H1 (cell line): ENCODE data around the gene GDF15. TPM values are rescaled to one million over a fixed set of nuclear protein-coding genes. Genes with fewer than 3 reads are reported as not detected.
A peak's percentile ranks its signal among the peaks of the same experiment; 100 is the strongest.

Experiments
- BRCA1 ChIP-seq: IDR thresholded peaks from 2 replicates; pipeline ENCODE4 v1.6.1; 2012; ENCODE audit warnings: low read depth, low read length, improper control_type of control experiment
- CHD1 ChIP-seq: IDR thresholded peaks from 2 replicates; pipeline ENCODE4 v1.6.1; 2012; ENCODE audit warnings: low read depth, low read length, improper control_type of control experiment
- CTBP2 ChIP-seq: IDR thresholded peaks from 2 replicates; pipeline ENCODE4 v1.7.0; 2011; ENCODE audit warnings: borderline replicate concordance, mild to moderate bottlenecking, moderate library complexity, mixed read lengths, low read length; ENCODE audit not compliant: insufficient read depth, insufficient read length
- FOSL1 ChIP-seq: IDR thresholded peaks from 2 replicates; pipeline ENCODE4 v1.6.1; 2011; ENCODE audit warnings: mild to moderate bottlenecking, low read depth, low read length, moderate library complexity; ENCODE audit not compliant: insufficient read depth
- NRF1 ChIP-seq: IDR thresholded peaks from 2 replicates; pipeline ENCODE4 v1.6.1; 2011; ENCODE audit warnings: mild to moderate bottlenecking, low read depth, low read length, improper control_type of control experiment
- RAD21 ChIP-seq, 2 experiments: IDR thresholded peaks in 1 of 2; conservative IDR thresholded peaks in 1 of 2; 2 replicates each; pipeline ENCODE4 v1.6.1; 2011; ENCODE audit warnings: low read depth in 2 of 2, low read length in 2 of 2, improper control_type of control experiment in 1 of 2, inconsistent platforms in 1 of 2, mild to moderate bottlenecking in 1 of 2, moderate library complexity in 1 of 2
- RXRA ChIP-seq: IDR thresholded peaks from 2 replicates; pipeline ENCODE4 v1.6.1; 2011; ENCODE audit warnings: low read depth, mild to moderate bottlenecking, low read length, moderate library complexity; ENCODE audit not compliant: insufficient read depth
- SP1 ChIP-seq: IDR thresholded peaks from 2 replicates; pipeline ENCODE4 v1.6.1; 2011; ENCODE audit warnings: low read depth, low read length
- SRF ChIP-seq: IDR thresholded peaks from 2 replicates; pipeline ENCODE4 v1.6.1; 2011; ENCODE audit warnings: mild to moderate bottlenecking, low read depth, low read length, moderate library complexity
- TBP ChIP-seq: IDR thresholded peaks from 2 replicates; pipeline ENCODE4 v1.6.1; 2011; ENCODE audit warnings: low read depth, low read length, improper control_type of control experiment
- TEAD4 ChIP-seq: IDR thresholded peaks from 2 replicates; pipeline ENCODE4 v1.6.1; 2012; ENCODE audit warnings: low read depth, low read length, inconsistent platforms, mixed read lengths
- ZNF274 ChIP-seq: IDR thresholded peaks from 2 replicates; pipeline ENCODE4 v1.7.0; 2012; ENCODE audit warnings: low read length, borderline replicate concordance; ENCODE audit errors: extremely low read depth
- polyA plus RNA-seq, 7 experiments: library from polyadenylated mRNA; depleted of rRNA in 3 of 7; stranded (reverse) in 5 of 7; unstranded in 2 of 7; fragments of >200 nt in 5 of 7; fragments of 200-250 nt in 2 of 7; gene quantifications; 1 replicate in 5 of 7; 2 replicates in 1 of 7; 4 replicates in 1 of 7; pipeline versions ENCODE4 v1.2.1 to v1.2.3, GENCODE V29; 2011 to 2013; ENCODE audit warnings: missing spikeins in 2 of 7, mixed read lengths in 2 of 7
- total RNA-seq: library from RNA; stranded (reverse); fragmentation: NEBNext Ultra II Directional; extraction: Animal tissue kit (Norgen Biotek cat#: 25700); gene quantifications from 2 replicates; pipeline ENCODE4 v1.2.1, GENCODE V29; 2021
- TF ChIP-seq, protein P1 (sequence below): IDR thresholded peaks from 2 replicates; pipeline ENCODE4 v1.6.1; 2011; ENCODE audit warnings: low read depth, mild to moderate bottlenecking, low read length; ENCODE audit not compliant: insufficient read depth

The GDF15 gene
- total and polyA plus RNA-seq, 2 of the 8 experiments (the other 6 are each of a cell fraction or from before 2014, with no cell fraction given), result 4.1 to 8.5 TPM

DNA sequence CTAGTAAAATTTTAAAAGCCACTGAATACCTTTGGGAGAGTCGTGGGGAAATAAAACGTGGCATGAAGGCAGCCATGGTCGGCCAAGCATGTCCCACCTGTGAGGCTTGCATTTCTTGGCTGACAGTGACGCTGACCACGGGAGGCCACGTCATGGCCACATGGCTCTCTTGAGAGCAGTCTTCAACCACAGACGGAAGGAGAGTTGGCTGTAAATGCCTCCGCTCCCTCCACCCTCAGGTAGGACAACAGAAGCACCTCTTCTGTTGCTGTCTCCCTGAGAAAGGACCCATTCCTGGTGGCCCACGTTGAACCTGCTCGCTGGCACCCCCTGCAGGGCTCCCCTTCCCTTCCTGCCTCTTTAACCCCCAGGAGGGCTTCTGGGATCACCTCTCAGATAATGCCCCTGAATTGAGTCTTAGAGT is 22.1 kb downstream of the GDF15 start (continued):
- TF ChIP-seq RAD21 (IDR thresholded peaks at IDR 0.05 in 1 of 2, conservative IDR thresholded peaks at IDR 0.05 in 1 of 2; ENCODE audit: low read depth in 2 of 2, low read length in 2 of 2) (peak; percentile 62 to 69), BRCA1 (no peak), FOSL1 (no peak), NRF1 (no peak), TEAD4 (no peak), SP1 (no peak), TBP (no peak), RXRA (no peak), SRF (no peak), ZNF274 (no peak), CHD1 (no peak), CTBP2 (no peak)
- TF ChIP-seq, protein P1, sequence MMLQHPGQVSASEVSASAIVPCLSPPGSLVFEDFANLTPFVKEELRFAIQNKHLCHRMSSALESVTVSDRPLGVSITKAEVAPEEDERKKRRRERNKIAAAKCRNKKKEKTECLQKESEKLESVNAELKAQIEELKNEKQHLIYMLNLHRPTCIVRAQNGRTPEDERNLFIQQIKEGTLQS, result no peak
